NCI-H1436 treated with DMSO at 0.1 percent for 48 hours (cell line): ENCODE data around the gene U2AF2.

Source experiments
- DNase-seq: peaks from one replicate; lab custom pipeline; 2025; lab: John Stamatoyannopoulos, UW

Gene U2AF2

DNA sequence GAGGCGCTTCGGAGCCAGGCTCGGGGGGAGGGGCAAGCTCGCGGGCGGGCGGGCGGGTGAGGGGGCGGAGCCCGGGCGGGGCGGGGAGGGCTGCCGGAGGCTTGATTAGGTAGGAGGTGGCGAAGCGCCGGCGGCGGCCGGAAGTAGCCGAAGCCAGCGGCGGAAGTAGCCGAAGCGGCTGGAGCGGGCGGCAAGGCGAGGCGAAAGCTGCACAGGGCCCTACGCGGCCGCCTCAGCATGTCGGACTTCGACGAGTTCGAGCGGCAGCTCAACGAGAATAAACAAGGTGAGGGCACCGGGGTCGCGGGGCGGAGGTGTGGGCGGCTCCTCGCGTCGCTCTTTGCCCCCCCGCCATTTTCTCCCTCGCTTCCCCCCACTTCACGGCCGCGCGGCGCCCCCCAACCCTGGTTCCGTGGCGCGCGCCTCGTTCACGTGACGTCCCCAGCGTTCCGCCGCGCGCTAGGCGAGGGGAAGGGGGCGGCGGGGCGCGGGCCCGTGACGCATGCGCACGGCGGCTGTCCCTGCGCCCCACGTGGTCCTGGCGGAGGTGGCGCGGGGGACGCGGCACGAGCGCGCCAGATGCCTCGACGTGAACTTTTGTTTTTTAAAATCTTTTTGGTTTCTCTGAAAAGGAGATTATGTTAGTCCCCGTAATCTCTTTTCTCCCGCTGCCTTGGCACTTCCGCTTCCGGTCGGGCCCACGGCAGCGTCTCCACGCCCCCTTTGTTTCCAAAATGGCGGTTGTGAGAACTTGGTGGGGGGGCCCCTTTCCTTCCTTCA is at the start of gene U2AF2:
TSS of gene U2AF2 (plus strand) at position 168 of the 780 bp plus-strand sequence. CDS start at position 238, 70 bp downstream.
- DNase-seq: peak; percentile 31

DNA sequence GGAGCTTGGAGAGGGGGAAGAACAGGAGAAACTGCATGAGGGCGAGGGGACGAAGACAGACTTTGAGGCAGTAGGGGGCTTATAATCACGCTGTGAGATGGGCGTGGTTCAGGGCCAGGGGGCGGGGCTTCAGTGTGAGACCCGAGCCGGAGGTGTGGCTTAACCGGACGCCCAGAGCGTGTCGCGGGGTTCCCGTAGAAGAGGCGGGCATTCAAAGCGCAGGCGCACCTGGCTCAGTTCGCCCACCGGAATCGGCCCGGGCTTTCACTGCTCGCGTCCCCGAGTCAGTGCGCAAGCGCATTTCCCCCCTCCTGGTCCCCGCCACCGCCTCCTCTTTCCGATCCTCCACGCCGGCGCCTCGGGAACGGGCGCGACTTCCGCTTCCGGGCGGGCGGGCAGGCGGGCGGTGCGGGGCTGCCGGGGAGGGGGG is 49.6 kb upstream of the U2AF2 start:
- peak; percentile 91 for DNase-seq

DNA sequence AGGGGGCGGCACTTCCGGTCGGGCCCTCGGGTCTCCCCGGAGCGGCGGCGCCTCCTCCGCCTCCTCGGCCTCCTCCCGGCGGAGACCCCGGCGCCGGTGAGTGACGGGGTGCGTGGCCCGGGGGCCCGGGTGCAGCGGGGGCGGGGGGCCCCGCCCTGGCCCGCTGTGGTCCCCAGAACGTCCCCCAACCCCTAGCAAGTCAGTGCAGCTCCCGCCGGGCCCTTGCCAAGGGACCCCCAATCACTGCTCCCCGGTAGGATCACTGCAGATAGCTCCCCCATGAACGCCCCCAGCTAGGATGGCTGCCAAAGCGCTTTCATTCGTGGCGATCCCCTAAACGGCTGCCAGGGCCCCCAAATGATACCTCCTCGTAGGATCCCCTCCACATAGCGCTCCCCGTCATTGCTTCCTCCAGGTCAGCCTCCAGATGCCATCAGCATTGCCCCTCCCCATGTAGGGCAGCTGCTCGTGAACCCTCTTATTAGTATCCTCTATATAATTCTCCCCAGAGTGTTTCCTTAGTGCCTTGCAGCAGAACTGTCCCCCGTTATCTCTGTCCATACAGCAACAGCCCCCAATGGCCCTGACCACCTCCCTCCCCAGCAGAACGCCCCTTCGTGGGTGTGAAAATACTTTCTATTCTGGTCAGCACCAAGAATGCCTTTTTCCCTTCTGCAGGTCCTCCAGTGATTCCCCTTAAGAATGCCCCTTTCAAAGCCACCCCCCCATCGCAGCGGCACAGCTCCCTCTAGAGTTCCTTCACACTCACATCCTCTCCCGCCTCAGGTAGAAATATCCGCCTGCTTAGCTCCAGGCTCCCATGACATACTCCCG is 49.0 kb upstream of the U2AF2 start, which contains the start of gene ZNF865:
TSS of gene ZNF865 (plus strand) at position 11 of the 834 bp plus-strand sequence. CDS start 7,972 bp downstream, outside the sequence.
- DNase-seq: peak; percentile 18

DNA sequence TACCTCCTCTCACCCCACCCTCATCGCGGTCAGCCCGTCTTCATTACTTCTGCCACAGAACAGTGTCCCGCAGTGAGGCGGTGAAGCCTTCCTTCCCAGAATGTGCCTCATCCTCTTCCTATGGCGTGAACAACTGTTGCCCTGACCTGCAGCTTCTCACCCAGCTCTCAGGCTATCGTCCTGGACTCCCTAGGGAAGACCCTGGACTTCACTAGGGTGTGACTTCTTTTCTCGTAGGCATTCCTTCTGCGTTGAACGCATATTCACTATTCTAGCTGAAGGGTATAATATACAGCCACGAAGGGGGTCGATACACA is 48.4 kb upstream of the U2AF2 start:
- no peak for DNase-seq

DNA sequence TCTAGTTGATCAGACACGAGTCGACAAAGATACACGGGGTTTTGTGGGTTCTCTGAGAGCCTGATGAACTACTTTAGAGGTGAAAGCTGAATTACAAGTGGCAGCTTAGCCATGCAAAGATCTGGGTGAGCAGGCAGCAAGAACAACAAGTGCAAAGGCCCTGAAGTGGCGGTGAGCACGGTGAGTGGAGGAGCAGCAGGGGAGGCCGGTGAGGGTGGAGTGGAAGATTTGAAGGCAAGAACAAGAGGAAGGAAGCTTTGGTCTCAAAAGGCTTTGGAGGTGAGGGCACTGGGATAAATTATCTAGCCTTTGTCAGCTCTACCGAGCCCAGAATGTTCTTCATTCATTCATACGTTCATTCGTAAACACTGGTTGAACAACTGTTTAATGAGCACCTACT is 48.0 kb upstream of the U2AF2 start:
- no peak for DNase-seq

DNA sequence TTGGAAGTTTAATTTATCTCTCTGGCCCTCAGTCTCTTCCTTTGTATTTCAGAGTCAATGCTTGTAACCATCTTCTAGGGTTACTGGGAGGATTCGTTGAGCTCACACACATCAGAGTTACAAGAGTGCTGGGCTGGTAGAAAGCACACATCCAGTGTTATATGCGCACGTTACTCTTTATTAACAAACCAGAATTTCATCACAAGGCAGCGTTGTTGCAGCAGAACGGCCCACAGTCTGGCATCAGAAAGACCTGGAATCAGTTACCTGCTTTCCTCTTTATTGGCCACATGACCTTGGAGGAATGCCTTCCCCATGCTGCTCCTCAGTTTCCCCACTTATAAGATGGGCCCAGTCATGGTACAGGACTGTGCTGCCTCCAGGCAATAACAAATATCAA is 45.5 kb upstream of the U2AF2 start:
- DNase-seq: no peak

DNA sequence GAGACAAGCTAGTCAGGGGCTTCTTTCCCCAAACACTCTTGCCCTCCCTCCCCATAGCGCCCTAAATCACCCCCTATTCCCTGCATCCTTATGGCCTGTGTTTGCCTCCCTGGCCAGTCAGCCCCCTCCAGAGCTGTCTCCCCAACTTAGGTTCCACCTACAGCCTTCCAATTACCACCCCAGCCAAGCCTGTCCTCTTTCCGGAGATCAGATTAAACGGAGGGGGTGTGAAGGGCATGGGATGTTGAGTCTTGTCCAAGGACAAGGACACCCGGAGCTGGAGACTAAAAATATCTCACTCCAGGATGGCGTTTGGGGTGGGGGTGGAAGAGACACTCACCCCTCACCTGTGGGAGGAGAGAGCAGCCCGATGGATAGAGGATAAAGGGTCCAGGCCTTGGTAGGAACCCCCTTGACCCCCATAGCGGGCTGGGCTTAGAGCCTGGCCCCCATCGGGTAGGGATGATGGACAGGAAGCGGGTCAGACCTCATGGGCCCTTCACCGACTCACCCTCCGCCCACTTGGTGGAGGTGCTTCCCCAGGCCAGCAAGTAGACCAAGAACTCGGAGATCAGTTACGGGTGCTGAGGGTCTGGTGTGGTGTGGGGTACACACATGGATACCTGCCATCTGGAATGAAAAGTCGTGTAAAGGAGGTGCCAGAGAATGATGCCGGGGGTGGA is 43.4 kb upstream of the U2AF2 start:
- no peak for DNase-seq

DNA sequence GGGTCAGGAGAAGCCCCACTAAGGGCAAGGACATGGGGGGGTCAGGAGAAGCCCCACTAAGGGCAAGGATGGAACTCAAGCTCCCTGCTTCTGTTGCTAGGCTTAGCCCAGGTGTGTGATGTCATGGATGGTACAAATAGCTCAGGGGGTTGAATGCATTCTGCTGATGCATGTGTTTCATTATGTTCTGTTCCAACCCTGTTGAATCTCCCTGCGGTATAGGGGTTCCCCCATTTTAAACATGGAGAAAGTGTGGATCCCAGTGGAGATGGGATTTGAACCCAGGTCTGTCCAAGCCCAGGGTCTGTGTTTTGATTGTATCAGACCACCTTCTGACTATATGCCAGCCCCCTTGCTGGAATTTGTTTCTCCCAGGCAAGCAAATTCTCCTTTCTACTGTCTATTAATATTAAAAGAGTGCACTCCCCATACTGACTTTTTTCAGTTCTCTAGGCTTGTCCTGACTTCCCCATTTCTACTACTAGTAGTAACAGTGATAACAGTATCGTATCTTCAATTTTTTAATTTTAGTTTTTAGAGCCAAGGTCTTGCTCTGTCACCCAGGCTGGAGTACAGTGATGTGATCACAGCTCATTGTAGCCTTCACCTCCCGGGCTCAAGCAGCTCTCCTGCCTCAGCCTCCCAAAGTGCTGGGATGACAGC is 42.7 kb upstream of the U2AF2 start:
- DNase-seq: no peak

DNA sequence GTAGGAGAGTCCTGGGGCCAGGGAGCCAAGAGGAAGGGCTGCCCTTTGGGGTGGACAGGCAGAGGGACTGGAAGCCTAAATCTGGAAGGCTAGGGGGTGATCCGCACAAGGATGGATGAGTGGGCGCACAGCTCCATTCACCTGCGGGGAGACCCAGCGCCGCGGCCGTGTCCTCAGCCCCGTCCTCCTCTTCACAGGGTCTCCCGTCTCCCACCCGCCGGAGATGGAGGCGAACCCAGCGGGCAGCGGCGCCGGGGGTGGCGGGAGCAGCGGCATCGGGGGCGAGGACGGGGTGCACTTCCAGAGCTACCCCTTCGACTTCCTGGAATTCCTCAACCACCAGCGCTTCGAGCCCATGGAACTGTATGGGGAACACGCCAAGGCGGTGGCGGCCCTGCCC is 41.4 kb upstream of the U2AF2 start:
- no peak for DNase-seq

DNA sequence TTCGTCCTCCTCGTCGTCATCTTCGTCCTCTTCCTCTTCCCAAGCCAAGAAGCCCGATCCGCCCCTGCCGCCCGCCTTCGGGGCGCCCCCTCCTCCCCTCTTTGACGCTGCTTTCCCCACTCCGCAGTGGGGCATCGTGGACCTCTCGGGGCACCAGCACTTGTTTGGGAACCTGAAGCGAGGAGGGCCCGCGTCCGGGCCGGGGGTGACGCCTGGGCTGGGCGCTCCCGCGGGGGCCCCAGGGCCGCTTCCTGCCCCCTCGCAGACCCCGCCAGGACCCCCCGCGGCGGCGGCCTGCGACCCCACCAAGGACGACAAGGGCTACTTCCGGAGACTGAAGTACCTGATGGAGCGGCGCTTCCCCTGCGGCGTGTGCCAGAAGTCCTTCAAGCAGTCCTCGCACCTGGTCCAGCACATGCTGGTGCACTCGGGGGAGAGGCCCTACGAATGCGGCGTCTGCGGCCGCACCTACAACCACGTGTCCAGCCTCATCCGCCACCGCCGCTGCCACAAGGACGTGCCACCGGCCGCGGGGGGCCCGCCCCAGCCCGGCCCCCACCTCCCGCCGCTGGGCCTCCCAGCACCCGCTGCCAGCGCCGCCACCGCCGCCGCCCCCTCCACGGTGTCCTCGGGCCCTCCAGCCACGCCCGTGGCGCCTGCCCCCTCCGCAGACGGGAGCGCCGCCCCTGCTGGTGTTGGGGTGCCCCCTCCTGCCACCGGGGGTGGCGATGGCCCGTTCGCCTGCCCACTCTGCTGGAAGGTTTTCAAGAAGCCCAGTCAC is 40.7 kb upstream of the U2AF2 start:
- no peak for DNase-seq

DNA sequence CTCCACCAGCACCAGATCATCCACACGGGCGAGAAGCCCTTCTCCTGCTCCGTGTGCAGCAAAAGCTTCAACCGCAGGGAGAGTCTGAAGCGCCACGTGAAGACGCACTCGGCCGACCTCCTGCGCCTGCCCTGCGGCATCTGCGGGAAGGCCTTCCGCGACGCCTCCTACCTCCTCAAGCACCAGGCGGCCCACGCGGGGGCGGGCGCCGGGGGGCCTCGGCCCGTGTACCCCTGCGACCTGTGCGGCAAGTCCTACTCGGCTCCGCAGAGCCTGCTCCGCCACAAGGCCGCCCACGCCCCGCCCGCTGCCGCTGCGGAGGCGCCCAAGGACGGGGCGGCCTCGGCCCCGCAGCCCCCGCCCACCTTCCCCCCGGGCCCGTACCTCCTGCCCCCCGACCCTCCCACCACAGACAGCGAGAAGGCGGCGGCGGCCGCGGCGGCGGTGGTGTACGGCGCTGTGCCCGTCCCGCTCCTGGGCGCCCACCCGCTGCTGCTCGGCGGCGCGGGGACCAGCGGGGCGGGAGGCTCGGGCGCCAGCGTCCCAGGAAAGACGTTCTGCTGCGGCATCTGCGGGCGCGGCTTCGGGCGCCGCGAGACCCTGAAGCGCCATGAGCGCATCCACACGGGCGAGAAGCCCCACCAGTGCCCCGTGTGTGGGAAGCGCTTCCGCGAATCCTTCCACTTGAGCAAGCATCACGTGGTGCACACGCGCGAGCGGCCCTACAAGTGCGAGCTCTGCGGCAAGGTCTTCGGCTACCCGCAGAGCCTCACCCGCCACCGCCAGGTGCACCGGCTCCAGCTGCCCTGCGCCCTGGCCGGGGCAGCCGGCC is 39.9 kb upstream of the U2AF2 start:
- DNase-seq: no peak

DNA sequence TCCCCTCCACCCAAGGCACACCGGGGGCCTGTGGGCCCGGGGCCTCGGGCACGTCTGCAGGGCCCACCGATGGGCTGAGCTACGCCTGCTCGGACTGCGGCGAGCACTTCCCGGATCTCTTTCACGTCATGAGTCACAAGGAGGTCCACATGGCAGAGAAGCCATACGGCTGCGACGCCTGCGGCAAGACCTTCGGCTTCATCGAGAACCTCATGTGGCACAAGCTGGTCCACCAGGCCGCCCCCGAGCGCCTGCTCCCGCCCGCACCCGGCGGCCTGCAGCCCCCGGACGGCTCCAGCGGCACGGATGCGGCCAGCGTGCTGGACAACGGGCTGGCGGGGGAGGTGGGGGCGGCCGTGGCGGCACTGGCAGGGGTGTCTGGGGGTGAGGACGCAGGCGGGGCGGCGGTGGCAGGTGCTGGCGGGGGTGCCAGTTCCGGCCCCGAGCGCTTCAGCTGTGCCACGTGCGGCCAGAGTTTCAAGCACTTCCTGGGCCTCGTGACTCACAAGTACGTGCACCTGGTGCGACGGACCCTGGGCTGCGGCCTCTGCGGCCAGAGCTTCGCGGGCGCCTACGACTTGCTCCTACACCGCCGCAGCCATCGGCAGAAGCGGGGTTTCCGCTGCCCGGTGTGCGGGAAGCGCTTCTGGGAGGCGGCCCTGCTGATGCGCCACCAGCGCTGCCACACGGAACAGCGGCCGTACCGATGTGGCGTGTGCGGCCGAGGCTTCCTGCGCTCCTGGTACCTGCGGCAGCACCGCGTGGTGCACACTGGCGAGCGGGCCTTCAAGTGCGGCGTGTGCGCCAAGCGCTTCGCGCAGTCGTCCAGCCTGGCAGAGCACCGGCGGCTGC is 39.1 kb upstream of the U2AF2 start:
- no peak for DNase-seq

DNA sequence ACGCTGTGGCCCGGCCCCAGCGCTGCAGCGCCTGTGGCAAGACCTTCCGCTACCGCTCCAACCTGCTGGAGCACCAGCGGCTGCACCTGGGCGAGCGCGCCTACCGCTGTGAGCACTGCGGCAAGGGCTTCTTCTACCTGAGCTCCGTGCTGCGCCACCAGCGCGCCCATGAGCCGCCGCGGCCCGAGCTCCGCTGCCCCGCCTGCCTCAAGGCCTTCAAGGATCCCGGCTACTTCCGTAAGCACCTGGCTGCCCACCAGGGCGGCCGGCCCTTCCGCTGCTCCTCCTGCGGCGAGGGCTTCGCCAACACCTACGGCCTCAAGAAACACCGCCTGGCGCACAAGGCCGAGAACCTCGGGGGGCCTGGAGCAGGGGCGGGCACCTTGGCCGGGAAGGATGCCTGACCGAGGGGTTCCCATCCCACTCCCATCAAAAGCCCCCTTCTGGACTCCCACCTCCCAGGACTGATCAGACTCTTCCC is 38.4 kb upstream of the U2AF2 start:
- no peak for DNase-seq

DNA sequence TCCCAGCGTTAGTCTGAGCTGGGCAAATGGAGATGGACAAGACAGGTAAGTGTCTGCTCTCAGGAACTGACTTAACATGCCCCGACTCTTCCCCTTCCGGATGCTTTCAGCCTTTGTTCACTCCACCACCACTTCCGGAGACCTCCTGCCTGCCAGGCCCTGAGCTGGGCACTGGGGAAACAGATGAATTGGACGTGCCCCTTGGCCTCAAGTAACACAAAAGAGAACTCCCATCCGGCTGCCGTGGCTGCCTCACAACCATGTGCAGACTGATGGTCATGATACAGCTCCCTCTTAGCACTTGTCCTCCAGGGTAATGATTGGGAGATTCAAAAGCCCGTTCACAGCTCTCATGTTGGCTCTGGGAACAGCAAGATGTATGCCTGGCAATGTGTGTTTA is 37.4 kb upstream of the U2AF2 start:
- DNase-seq: no peak

DNA sequence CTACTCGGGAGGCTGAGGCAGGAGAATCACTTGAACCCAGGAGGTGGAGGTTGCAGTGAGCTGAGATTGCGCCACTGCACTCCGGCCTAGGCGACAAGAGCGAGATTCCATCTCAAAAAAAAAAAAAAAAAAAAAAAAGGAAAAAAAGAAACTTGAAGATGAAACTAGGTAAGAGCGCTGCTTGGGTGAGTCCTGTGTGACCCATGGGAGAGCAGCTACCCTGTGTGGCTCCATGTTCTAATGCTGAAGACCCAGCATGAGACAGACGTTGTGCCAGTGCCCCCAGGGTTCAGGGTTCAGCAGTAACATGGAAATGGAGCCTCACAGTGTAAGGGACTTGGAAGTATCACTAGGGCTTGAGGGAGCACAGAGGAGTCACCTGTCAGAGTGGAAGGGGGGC is 36.4 kb upstream of the U2AF2 start:
- no peak for DNase-seq

DNA sequence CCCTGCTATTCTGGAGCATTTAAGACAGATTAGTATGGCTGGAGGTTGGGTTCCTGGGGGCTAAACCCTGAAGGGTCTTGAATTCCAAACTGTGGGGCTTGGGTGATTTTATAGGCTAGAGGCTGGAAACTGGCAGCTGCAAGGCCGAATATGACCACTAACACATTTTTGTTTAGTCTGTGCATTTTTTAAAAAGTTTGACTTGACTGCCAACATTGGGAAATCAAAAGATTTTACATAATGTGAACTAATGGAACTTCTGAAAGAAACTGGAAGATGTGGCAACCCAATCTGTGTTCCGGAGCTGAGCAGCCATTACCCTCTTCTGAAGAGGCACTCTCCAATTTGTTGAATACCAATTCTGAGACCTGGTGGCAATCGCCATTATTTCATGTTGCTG is 35.5 kb upstream of the U2AF2 start:
- DNase-seq: no peak

DNA sequence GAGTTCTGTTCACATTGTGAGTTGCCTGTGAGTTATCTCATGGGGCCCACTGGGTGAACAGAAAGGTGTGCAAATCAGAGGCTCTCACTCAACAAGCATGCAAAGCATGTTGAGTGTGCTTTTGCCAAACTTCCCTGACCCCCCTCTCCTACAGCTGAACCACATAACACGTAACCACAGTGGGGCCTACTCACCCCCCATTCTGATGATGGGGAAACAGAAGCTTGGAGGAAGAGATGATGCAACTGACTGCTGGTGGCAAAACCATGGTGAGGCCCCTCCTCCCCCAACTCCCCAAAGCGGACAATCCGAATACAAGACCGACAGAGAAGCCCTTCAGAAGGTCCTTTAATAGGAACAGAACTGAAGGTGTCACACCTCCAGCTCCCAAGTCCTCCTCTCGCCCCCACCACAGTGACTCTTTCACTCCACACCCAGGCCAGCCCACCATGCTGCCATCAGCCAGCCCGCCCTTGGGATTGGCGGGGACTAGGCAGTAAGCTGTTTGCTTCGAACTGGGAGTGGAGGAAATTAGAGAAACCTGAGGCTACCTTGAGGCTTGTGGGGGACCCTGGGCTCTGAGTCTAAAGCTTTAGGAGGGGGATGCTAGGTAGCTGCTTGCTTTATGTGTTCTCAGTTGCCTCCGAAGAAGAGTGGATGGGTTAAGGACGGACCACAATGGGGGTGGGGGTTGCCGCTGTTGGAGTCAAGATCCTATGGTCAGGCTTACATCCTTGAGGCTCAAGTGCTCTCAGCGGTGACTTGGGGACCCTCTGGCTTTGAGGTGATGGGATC is 34.2 kb upstream of the U2AF2 start:
- DNase-seq: no peak

DNA sequence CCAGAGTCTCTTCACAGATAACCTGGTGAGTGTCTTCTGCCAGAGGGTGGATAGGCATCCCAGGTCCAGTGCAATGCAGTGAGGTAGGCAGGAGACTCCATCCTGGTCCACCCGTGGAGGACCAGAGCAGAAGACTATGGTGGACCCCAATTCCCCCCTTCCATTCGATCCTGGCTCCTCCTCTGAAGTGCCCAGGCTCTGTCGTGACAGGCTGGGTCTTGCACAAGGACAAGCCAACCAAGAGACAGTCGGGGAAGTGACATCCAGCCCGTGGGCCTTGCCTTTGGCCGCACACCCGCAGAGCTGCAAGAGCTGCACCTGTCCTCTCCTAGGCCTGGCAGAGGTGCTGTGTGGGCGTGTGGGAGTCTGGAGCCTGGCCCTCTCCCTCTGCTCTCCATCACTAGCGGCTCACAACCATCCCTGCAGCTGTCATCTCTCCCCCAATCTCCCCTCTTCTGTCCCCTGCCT is 33.6 kb upstream of the U2AF2 start:
- DNase-seq: no peak
